Measurements from ENCODE around the gene PDCD11. TPM values are rescaled to one million over a fixed set of nuclear protein-coding genes. Genes with fewer than 3 reads are reported as not detected.

Gene PDCD11
- total RNA-seq, 2 donors from 2014 or later: 10.7 to 23.0 TPM

DNA sequence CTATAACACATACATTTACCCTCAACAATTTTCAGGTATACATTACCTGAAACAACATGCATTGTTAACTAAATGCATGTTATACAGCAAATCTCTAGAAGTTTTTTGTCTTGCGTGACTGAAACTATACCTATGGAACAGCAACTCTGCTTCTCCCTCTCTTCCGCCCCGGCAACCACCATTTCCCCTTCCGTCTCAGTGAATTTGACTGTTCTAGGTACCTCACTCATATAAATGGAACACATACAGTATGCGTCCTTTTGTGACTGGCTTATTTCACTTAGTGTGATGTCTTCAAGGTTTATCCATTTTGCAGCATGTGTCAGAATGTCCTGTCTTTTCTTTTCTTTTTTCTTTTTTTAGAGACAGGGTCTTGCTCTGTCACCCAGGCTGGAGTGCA, 33.2 kb downstream of the PDCD11 start:
- Histone ChIP-seq H3K9me3 (no peaks in the 10 kb centered on the region), H3K27ac (no peak overlapping the region), H3K27me3 (replicated peaks; ENCODE audit: insufficient read depth) (no peaks in the 10 kb centered on the region), H3K36me3 (peaks cover 48% of the 10 kb centered on the region), H3K4me3 (no peak overlapping the region), H3K4me1 (ENCODE audit: control insufficient read depth in 1 of 2, low read depth in 2 of 2) (no peaks in the 10 kb centered on the region)
- DNase-seq (ENCODE audit: low spot score): no peak
- no peak for TF ChIP-seq CTCF (IDR thresholded peaks at IDR 0.05)
- no peak for ATAC-seq (ENCODE audit: insufficient number of reproducible peaks, low FRiP score, low read depth)

GRCh38 chr10:103431902-103432301, 35.5 kb downstream of the PDCD11 start:
- ATAC-seq (ENCODE audit: insufficient number of reproducible peaks, low FRiP score, low read depth) (no peak), DNase-seq (ENCODE audit: low spot score) (no peak)
- TF ChIP-seq CTCF (IDR thresholded peaks at IDR 0.05): no peak
- Histone ChIP-seq H3K36me3 (peaks cover 35% of the 10 kb centered on the region), H3K4me1 (ENCODE audit: control insufficient read depth in 1 of 2, low read depth in 2 of 2) (no peaks in the 10 kb centered on the region), H3K27me3 (replicated peaks; ENCODE audit: insufficient read depth) (no peaks in the 10 kb centered on the region), H3K4me3 (no peak overlapping the region), H3K9me3 (no peaks in the 10 kb centered on the region), H3K27ac (no peak overlapping the region)

DNA sequence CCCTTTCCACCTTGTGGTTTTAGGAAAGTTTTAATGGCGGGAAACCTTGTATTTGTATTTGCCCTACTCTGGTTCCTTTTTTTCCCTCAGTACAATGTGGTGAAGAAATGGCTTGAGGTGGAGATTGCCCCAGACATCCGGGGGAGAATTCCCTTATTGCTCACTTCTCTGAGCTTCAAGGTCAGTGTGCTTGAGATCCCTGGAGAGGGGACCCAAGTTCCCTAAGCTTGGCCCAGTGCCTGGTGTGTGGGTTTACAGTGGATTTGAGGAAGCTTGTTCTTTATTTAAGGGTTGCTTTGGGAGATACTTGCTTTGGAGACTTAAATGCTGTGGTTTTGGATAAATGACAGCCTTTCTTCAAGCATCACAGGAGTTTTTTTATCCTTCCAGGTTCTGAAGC, 37.4 kb downstream of the PDCD11 start:
- no peak for DNase-seq (ENCODE audit: low spot score)
- Histone ChIP-seq H3K9me3 (no peaks in the 10 kb centered on the region), H3K36me3 (peaks cover 31% of the 10 kb centered on the region), H3K4me3 (no peak overlapping the region), H3K27ac (no peak overlapping the region), H3K4me1 (ENCODE audit: control insufficient read depth in 1 of 2, low read depth in 2 of 2) (no peaks in the 10 kb centered on the region), H3K27me3 (replicated peaks; ENCODE audit: insufficient read depth) (no peaks in the 10 kb centered on the region)
- TF ChIP-seq CTCF (IDR thresholded peaks at IDR 0.05): no peak
- ATAC-seq (ENCODE audit: insufficient number of reproducible peaks, low FRiP score, low read depth): no peak

GRCh38 chr10:103439776-103440175, 43.4 kb downstream of the PDCD11 start:
- Histone ChIP-seq H3K27ac (no peak overlapping the region), H3K9me3 (no peaks in the 10 kb centered on the region), H3K27me3 (replicated peaks; ENCODE audit: insufficient read depth) (no peaks in the 10 kb centered on the region), H3K36me3 (peaks cover 50% of the 10 kb centered on the region), H3K4me3 (no peak overlapping the region), H3K4me1 (ENCODE audit: control insufficient read depth in 1 of 2, low read depth in 2 of 2) (peaks cover 14 to 19% of the 10 kb centered on the region in 2 donors)
- DNase-seq (ENCODE audit: low spot score) (no peak), ATAC-seq (ENCODE audit: insufficient number of reproducible peaks, low FRiP score, low read depth) (no peak)
- no peak for TF ChIP-seq CTCF (IDR thresholded peaks at IDR 0.05)

DNA sequence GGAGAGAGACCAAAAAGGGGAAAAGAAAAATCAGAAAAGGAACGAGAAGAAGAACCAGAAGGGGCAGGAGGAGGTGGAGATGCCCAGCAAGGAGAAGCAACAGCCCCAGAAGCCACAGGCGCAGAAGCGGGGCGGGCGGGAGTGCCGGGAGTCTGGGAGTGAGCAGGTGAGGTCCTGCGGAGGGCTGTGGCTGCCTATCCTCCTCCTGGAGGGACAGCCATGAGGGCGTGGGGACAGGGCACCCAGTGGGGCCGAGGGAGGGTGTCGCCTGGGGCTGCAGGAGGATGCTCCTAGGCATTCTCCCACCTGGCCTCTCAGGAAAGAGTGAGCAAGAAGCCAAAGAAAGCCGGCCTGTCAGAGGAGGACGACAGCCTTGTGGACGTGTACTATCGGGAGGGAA, 44.0 kb downstream of the PDCD11 start:
- Histone ChIP-seq H3K4me3 (no peak overlapping the region), H3K9me3 (no peaks in the 10 kb centered on the region), H3K27me3 (replicated peaks; ENCODE audit: insufficient read depth) (no peaks in the 10 kb centered on the region), H3K27ac (no peak overlapping the region), H3K4me1 (ENCODE audit: control insufficient read depth in 1 of 2, low read depth in 2 of 2) (peaks cover 20 to 25% of the 10 kb centered on the region in 2 donors), H3K36me3 (peaks cover 50% of the 10 kb centered on the region)
- no peak for TF ChIP-seq CTCF (IDR thresholded peaks at IDR 0.05)
- no peak for DNase-seq (ENCODE audit: low spot score)
- ATAC-seq (ENCODE audit: insufficient number of reproducible peaks, low FRiP score, low read depth): no peak

All from thoracic aorta (tissue), 2 donors.